ENCODE measurements around the gene ZNF263.
"Not testable (repeated sequence)": the region's sequence is repeated elsewhere in the genome, so short reads cannot be mapped to it uniquely, and the experiment has no call there.

The ZNF263 gene

DNA sequence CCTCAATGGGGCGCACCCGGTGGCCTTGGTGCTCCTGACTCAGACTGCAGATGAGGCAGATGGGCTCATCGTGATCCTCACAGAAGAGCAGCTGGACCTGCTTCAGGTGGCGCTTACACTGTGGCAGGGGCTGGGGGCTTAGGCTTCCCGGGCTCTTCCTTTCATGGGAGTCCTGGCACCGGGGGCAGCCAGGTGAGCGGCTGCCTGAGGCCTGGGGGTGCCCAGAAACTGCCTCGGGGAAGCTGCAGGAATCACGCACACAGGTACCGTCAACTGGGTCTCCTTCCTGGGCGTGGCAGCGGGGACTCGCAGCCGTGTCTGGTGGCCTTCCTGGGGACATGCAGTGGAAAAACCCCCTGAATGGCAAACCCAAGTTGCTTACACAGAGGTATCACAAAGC lies 33.8 kb upstream of the ZNF263 start:
- Histone ChIP-seq H3K4me3 (ENCODE audit: low read length) (no peak overlapping the region), H3K9me3 (ENCODE audit: control insufficient read depth, low read length) (no peaks in the 10 kb centered on the region), H3K27me3 (replicated peaks; ENCODE audit: control insufficient read depth, insufficient read depth, low read length) (peaks cover 52% of the 10 kb centered on the region), H3K4me1 (ENCODE audit: control insufficient read depth, insufficient read depth, low read length) (no peaks in the 10 kb centered on the region), H3K9ac (ENCODE audit: low read length) (no peak overlapping the region), H3K36me3 (ENCODE audit: control insufficient read depth, insufficient read depth, low read length, severe bottlenecking) (no peaks in the 10 kb centered on the region)
- no peak for DNase-seq (ENCODE audit: low read depth)

DNA sequence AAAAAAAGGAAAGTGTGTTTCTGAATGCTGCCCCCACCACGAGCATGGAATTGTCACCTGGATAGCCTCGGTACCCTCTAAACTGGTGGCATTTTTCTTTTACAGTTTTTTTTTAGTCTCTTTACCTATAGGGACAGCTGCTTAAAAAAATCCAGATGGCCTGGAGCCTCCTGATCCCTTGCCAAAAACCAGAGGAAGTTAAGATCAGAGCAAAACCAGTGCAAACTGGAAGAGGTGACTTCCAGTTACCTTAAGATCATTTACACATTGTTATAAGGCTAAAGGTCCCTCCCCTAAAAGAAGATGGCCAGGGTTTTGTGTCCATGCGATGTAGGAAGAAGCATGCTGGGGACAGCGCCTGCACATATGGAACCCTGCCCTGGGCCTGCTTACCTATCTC lies 30.3 kb upstream of the ZNF263 start:
- Histone ChIP-seq H3K4me3 (ENCODE audit: low read length) (no peak overlapping the region), H3K27me3 (replicated peaks; ENCODE audit: control insufficient read depth, insufficient read depth, low read length) (peaks cover 36% of the 10 kb centered on the region), H3K4me1 (ENCODE audit: control insufficient read depth, insufficient read depth, low read length) (peaks cover 6% of the 10 kb centered on the region), H3K36me3 (ENCODE audit: control insufficient read depth, insufficient read depth, low read length, severe bottlenecking) (no peaks in the 10 kb centered on the region), H3K9ac (ENCODE audit: low read length) (no peak overlapping the region), H3K9me3 (ENCODE audit: control insufficient read depth, low read length) (no peaks in the 10 kb centered on the region)
- DNase-seq (ENCODE audit: low read depth): no peak

DNA sequence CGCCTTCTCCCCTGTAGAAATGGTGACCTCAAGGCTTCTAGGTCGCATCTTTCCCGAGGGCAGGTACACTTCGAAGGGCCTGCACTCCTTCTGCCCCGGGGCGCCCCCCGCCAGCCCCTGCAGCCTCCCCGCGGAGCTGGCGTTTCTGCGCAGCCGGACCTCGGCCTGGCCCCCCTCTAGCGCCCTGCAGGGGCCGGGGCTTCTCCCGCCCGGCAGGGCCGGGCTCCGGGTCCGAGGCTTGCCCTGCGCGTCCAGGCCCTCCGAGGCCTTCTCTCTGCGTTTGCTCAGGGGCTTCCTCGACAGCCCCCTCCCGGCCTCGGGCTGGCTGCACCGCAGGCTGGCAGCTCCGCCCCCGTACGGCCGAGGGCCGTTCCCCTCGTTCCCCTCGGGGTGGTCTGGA lies 29.0 kb upstream of the ZNF263 start:
- H3K36me3 ChIP-seq (ENCODE audit: control insufficient read depth, insufficient read depth, low read length, severe bottlenecking): no peaks in the 10 kb centered on the region
- H3K4me1 ChIP-seq (ENCODE audit: control insufficient read depth, insufficient read depth, low read length): peaks cover 18% of the 10 kb centered on the region
- peaks cover 27% of the 10 kb centered on the region for H3K27me3 ChIP-seq (replicated peaks; ENCODE audit: control insufficient read depth, insufficient read depth, low read length)
- no peaks in the 10 kb centered on the region for H3K9me3 ChIP-seq (ENCODE audit: control insufficient read depth, low read length)
- H3K4me3 ChIP-seq (ENCODE audit: low read length): no peak overlapping the region
- H3K9ac ChIP-seq (ENCODE audit: low read length): no peak overlapping the region
- no peak for DNase-seq (ENCODE audit: low read depth)

DNA sequence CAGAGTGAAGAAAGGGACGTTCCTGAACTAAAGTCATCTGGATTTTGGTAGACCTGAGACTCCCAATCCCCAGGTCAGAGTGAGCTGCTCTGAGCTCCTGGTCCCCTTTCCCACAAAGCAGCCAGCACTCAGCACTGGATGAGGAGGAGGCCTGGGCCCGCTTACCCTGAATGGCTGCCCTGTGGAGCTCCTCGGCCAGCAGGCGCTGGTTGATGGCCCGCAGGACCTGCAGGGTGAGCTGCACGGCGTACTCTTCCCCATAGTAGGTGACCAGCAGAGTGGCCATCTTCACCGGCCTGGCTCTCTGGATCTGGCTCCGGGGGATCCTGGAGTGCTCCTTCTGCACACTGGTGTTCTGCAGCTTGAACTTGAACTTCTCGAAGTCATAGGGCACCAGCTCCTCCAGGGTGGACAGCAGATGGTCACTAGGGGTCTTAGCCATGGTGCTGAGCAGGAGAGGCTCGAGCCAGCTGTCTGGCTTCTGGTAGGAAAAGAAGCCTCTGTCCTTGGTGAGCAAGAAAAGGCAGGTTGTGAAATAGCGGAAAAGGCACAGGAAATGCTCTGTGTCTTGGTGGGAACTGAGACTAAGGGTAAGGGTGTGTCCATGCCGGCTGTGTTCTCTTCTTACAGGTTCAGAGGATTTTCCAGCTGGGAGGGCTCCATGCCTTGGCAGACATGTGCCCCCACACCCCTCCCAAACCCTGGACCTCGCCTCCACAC lies 27.0 kb upstream of the ZNF263 start, which contains the start of gene MEFV:
Gene MEFV, minus strand, starts transcription at position 488 of the 720 bp plus-strand sequence. Its CDS starts 46 bp downstream, at position 442.
- H3K4me3 ChIP-seq (ENCODE audit: low read length): no peak within 1 kb of the TSS
- no peak within 1 kb of the TSS for H3K9ac ChIP-seq (ENCODE audit: low read length)
- H3K9me3 ChIP-seq (ENCODE audit: control insufficient read depth, low read length): no peaks in the 10 kb centered on the region
- no peak for DNase-seq (ENCODE audit: low read depth)
- H3K4me1 ChIP-seq (ENCODE audit: control insufficient read depth, insufficient read depth, low read length): peaks cover 23% of the 10 kb centered on the region
- peaks cover 18% of the 10 kb centered on the region for H3K27me3 ChIP-seq (replicated peaks; ENCODE audit: control insufficient read depth, insufficient read depth, low read length)
- no peaks in the 10 kb centered on the region for H3K36me3 ChIP-seq (ENCODE audit: control insufficient read depth, insufficient read depth, low read length, severe bottlenecking)

DNA sequence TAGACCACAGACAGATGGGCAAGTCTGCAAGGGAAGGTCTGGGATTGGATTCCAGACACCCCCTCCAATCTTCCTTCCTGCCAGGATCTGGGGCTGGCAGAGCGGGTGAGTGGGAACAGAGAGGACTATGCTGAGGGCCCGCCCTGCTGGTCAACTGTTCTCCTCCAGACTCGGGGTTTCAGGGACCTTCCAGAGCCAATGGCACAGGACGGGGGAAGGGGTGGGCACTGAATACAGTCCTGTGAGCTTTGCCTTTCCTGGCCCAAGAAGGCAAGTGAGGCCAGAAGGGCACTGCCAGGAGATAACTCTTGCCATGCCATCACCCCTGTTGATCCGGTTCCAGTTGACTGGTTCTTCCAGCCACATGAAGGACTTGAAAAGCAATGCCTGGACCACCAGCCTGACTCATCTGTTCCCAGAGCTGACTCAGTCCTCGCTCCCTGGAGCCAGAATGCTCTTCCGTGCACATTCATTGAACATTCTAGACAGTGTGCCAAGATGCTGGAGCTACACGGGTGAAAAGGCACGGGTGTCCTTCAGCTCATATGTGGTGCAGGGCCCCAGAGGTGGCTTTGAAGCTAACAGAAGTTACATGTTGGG lies 26.3 kb upstream of the ZNF263 start:
- H3K27me3 ChIP-seq (replicated peaks; ENCODE audit: control insufficient read depth, insufficient read depth, low read length): peaks cover 18% of the 10 kb centered on the region
- no peak overlapping the region for H3K9ac ChIP-seq (ENCODE audit: low read length)
- no peaks in the 10 kb centered on the region for H3K36me3 ChIP-seq (ENCODE audit: control insufficient read depth, insufficient read depth, low read length, severe bottlenecking)
- no peak for DNase-seq (ENCODE audit: low read depth)
- no peak overlapping the region for H3K4me3 ChIP-seq (ENCODE audit: low read length)
- no peaks in the 10 kb centered on the region for H3K9me3 ChIP-seq (ENCODE audit: control insufficient read depth, low read length)
- H3K4me1 ChIP-seq (ENCODE audit: control insufficient read depth, insufficient read depth, low read length): peaks cover 23% of the 10 kb centered on the region

DNA sequence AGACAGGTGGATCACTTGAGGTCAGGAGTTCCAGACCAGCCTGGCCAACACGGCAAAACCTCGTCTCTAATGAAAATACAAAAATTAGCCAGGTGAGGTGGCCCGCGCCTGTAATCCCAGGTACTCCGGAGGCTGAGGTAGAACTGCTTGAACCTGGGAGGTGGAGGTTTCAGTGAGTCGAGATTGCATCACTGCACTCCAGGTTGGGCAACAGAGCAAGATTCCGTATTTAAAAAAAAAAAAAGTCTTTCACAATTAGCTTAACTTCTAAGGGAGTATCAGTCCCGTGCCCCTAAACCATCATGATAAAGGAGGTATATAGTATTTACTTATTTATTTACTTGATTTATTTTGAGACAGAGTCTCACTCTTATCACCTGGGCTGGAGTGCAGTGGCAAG lies 23.5 kb upstream of the ZNF263 start:
- Histone ChIP-seq H3K9me3 (ENCODE audit: control insufficient read depth, low read length) (no peaks in the 10 kb centered on the region), H3K9ac (ENCODE audit: low read length) (no peak overlapping the region)
- DNase-seq (ENCODE audit: low read depth): no peak

DNA sequence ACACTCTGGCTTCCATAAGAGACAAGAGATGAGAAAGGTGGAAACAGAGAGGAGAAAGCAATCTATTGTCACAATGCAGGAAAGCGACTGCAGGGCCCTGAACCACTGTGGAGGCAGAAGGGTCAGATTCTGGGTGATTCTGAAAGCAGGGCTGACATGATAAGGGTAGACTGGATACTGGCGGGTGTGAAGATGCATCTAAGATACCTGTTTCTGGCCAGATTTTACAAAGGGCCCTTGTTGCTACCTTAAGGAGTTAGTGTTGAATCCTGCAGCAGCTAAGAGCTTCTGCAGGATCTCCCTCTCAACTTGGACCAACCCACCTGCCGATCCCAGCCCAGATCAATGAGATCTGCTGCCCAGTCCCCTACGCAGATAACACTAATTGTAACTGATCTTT lies 20.8 kb upstream of the ZNF263 start:
- Histone ChIP-seq H3K9me3 (ENCODE audit: control insufficient read depth, low read length) (no peaks in the 10 kb centered on the region), H3K9ac (ENCODE audit: low read length) (no peak overlapping the region), H3K27me3 (replicated peaks; ENCODE audit: control insufficient read depth, insufficient read depth, low read length) (no peaks in the 10 kb centered on the region)

More for the DNA sequence above, 23.5 kb upstream of the ZNF263 start:
- Histone ChIP-seq H3K4me1 (ENCODE audit: control insufficient read depth, insufficient read depth, low read length) (peaks cover 29% of the 10 kb centered on the region), H3K36me3 (ENCODE audit: control insufficient read depth, insufficient read depth, low read length, severe bottlenecking) (no peaks in the 10 kb centered on the region), H3K27me3 (replicated peaks; ENCODE audit: control insufficient read depth, insufficient read depth, low read length) (no peaks in the 10 kb centered on the region), H3K4me3 (ENCODE audit: low read length) (no peak overlapping the region)

DNA sequence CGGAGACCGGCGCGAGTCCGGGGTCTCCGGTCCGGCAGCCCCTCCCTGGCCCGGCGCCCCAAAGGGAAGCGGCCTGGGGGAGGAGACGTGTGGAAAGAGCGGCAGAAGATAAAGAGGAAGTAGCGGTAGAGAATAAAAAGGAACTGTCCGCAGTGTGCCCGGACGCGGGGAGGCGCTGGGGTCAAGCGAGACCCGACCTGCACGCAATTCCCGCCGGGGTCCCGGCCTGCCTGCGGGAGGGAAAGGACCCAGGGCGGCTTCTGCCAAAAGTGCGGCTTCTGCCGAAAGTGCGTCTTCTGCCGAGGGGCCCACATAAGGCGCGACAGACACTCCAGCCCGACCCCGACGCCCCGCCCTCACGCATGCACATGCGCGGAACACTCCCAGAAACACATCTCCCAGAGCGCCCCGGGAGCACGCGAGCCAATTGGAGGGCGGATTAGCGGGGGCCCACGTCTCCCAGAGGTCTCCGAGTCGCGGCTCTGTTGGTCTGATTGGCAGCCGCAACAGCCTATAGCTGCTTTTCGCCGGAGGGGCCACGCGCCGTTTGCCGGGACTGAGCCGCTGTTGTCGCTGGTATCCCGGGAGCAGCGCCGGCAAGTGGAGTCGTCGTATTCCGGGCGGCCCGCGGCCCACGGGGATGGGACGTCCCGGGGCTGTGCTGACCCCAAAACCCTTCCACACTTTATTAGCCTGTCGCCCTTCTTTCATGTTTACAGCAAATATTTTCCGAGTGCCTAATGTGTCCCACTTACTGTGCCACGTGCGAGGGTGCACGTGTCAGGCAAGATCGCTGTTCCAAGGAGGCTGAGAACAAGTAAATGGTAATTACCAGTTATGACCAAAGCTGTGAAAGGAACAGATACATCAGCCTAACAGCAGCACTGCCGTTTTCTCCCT lies 18.9 kb upstream of the ZNF263 start:
- Histone ChIP-seq H3K4me1 (ENCODE audit: control insufficient read depth, insufficient read depth, low read length) (peaks cover 19% of the 10 kb centered on the region), H3K9me3 (ENCODE audit: control insufficient read depth, low read length) (no peaks in the 10 kb centered on the region), H3K4me3 (ENCODE audit: low read length) (peak overlapping the region; percentile 87), H3K9ac (ENCODE audit: low read length) (peak overlapping the region; percentile 95), H3K27me3 (replicated peaks; ENCODE audit: control insufficient read depth, insufficient read depth, low read length) (no peaks in the 10 kb centered on the region), H3K36me3 (ENCODE audit: control insufficient read depth, insufficient read depth, low read length, severe bottlenecking) (no peaks in the 10 kb centered on the region)
- peak; percentile 99 for DNase-seq (ENCODE audit: low read depth)

More for the DNA sequence above, 20.8 kb upstream of the ZNF263 start:
- H3K4me3 ChIP-seq (ENCODE audit: low read length): no peak overlapping the region
- H3K4me1 ChIP-seq (ENCODE audit: control insufficient read depth, insufficient read depth, low read length): peaks cover 32% of the 10 kb centered on the region
- no peaks in the 10 kb centered on the region for H3K36me3 ChIP-seq (ENCODE audit: control insufficient read depth, insufficient read depth, low read length, severe bottlenecking)
- no peak for DNase-seq (ENCODE audit: low read depth)

DNA sequence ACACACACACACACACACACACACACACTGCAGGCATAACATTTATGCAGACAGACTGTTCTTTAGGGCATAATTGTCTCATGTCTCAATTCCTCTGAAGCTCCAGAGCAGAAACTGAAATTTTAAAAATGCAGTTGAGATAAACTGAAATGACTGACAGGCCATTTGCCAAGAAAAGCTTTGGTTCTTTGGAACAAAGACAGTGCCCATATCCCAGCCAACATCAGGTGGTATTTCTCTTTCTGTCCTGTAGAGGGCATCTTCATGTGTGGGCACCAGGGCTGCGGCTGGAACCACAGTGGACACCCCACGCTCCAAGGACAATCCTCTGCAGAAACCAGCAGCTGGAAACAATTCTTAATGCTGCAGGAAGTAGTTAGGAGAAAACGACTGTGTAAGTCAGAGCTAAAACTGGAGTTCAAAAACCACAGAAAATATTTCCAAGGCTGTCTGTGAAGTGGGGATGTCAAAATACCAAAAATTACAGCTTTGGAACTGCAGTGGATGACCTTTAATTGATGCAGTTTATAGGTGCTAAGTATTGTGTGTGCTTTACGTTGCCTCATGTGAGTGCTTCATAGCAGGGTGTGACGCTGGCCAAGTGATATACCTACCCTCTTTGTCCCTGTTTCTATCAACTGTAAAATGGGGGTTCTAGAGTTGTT lies 16.3 kb upstream of the ZNF263 start:
- Histone ChIP-seq H3K36me3 (ENCODE audit: control insufficient read depth, insufficient read depth, low read length, severe bottlenecking) (no peaks in the 10 kb centered on the region), H3K9ac (ENCODE audit: low read length) (no peak overlapping the region), H3K9me3 (ENCODE audit: control insufficient read depth, low read length) (no peaks in the 10 kb centered on the region), H3K4me1 (ENCODE audit: control insufficient read depth, insufficient read depth, low read length) (peaks cover 14% of the 10 kb centered on the region), H3K4me3 (ENCODE audit: low read length) (no peak overlapping the region), H3K27me3 (replicated peaks; ENCODE audit: control insufficient read depth, insufficient read depth, low read length) (no peaks in the 10 kb centered on the region)
- DNase-seq (ENCODE audit: low read depth): peak; percentile 79

DNA sequence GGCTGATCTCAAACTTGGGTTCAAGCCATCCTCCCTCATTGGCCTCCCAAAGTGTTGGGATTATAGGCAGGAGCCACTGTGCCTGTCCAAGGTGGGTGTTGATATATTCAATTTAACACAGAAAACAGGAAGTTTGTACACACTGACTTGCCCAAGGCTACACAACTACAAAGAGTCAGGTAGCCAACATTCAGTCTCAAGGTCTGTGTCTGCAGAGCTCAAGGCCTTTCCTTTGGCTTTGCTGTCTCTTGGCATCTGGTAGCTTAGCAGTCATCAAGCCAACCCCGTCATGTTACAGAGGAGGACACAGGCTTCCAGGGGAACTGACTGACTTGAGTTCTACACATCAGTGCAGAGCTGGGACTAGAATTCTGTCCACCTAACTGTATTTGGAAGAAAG lies 15.0 kb upstream of the ZNF263 start:
- Histone ChIP-seq H3K9me3 (ENCODE audit: control insufficient read depth, low read length) (no peaks in the 10 kb centered on the region), H3K27me3 (replicated peaks; ENCODE audit: control insufficient read depth, insufficient read depth, low read length) (no peaks in the 10 kb centered on the region), H3K4me3 (ENCODE audit: low read length) (no peak overlapping the region), H3K36me3 (ENCODE audit: control insufficient read depth, insufficient read depth, low read length, severe bottlenecking) (no peaks in the 10 kb centered on the region), H3K9ac (ENCODE audit: low read length) (no peak overlapping the region), H3K4me1 (ENCODE audit: control insufficient read depth, insufficient read depth, low read length) (peaks cover 11% of the 10 kb centered on the region)
- DNase-seq (ENCODE audit: low read depth): no peak

DNA sequence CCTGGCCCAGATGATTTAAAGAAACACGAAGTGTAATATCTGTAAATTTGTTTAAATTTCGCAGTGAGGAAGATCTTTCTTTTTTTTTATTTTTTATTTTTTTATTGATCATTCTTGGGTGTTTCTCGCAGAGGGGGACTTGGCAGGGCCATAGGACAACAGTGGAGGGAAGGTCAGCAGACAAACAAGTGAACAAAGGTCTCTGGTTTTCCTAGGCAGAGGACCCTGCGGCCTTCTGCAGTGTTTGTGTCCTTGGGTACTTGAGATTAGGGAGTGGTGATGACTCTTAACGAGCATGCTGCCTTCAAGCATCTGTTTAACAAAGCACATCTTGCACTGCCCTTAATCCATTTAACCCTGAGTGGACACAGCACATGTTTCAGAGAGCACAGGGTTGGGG lies 12.6 kb upstream of the ZNF263 start:
- not testable (repeated sequence) for H3K9ac ChIP-seq (ENCODE audit: low read length); DNase-seq (ENCODE audit: low read depth); H3K4me1 ChIP-seq (ENCODE audit: control insufficient read depth, insufficient read depth, low read length); H3K27me3 ChIP-seq (replicated peaks; ENCODE audit: control insufficient read depth, insufficient read depth, low read length); H3K4me3 ChIP-seq (ENCODE audit: low read length); H3K36me3 ChIP-seq (ENCODE audit: control insufficient read depth, insufficient read depth, low read length, severe bottlenecking); H3K9me3 ChIP-seq (ENCODE audit: control insufficient read depth, low read length)

All from adipocyte (in vitro differentiated cells).